ENCODE data around the gene TCF7L2.

- TF ChIP-seq POLR2AphosphoS5 (IDR thresholded peaks at IDR 0.05) (no peak), POLR2A (IDR thresholded peaks at IDR 0.05) (no peak), CTCF (IDR thresholded peaks at IDR 0.05) (no peak)
Measured at GRCh38 chr10:113028456-113029440, 78.7 kb downstream of the TCF7L2 start.

All from stomach (tissue), 4 donors.